Measurements from ENCODE around the gene PACSIN2. TPM values are rescaled to one million over a fixed set of nuclear protein-coding genes. Genes with fewer than 3 reads are reported as not detected.

PACSIN2 gene
- total and polyA plus RNA-seq, 2 experiments from 2014 or later = 23.5 to 57.3 TPM

DNA sequence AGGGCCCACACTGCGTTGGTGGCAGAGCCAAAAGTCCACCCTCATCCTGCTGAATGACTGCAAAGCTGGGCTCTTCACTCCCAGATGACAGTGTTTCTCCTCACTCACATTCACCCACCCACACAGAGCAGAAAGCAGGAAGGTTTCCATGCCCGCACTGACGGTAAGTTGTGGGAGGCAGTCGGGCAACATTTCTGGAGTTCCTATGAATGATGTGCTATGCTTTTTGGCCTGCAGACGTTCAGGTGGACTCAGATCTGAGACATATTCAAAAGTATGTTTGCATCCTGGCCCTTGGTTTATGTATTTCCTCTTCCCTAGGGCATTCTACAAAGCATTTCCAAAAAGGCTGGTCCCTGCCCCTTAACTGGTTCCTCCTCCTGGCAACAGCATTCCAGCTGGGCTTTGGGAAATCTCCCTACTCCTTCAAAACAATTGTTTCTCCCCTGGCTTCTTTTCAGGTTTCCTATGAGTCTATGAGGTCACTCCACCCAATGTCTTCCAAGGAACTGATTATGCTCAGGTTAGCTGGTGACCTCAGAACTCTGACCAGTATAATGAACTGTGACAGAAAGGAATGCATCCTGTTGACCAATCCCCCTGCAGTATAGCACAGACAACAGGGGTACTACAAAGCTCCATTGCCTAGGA, 36.4 kb downstream of the PACSIN2 start:
- Histone ChIP-seq H3K9me2 (ENCODE audit: insufficient read depth) (no peaks in the 10 kb centered on the region), H4K20me1 (replicated peaks; ENCODE audit: insufficient read depth) (peaks cover 30% of the 10 kb centered on the region), H2AFZ (no peak overlapping the region), H3K27me3 (ENCODE audit: insufficient read depth) (no peaks in the 10 kb centered on the region), H3K79me2 (replicated peaks; ENCODE audit: insufficient read depth) (peaks cover 77% of the 10 kb centered on the region), H3F3A (replicated peaks; ENCODE audit: low read depth) (no peaks in the 10 kb centered on the region), H3K4me1 (ENCODE audit: insufficient read depth) (peaks cover 24% of the 10 kb centered on the region; the same call in 1 of the 2 replicates), H3K36me3 (ENCODE audit: insufficient read depth) (no peaks in the 10 kb centered on the region), H3K4me3 (no peak overlapping the region), H3K4me2 (0 out of 2 replicates have a peak overlapping the region, but pooled peaks have one; percentile 14), H3K27ac (ENCODE audit: low read depth) (peak overlapping the region; percentile 59; the same call in 1 of the 2 replicates)
- peaks cover 6% of the 10 kb centered on the region for H3K27me3 Mint-ChIP-seq (ENCODE audit: insufficient read depth, low read depth, poor library complexity)
- H3K27ac Mint-ChIP-seq = peak overlapping the region; percentile 45
- peaks cover 11% of the 10 kb centered on the region; the same call in 2 of the 3 replicates for H3K36me3 Mint-ChIP-seq (ENCODE audit: low read depth)
- peak; percentile 65 for ATAC-seq
- no peak overlapping the region for H3K4me3 Mint-ChIP-seq
- peaks cover 13% of the 10 kb centered on the region; the same call in 2 of the 3 replicates for H3K9me3 Mint-ChIP-seq
- no peak for DNase-seq (ENCODE audit: low spot score)
- TF ChIP-seq EZH2 (IDR thresholded peaks at IDR 0.05; ENCODE audit: low read depth, unreplicated experiment) (no peak), CREB1 (CRISPR knock-in tag; IDR thresholded peaks at IDR 0.05; ENCODE audit: low read depth) (peak; percentile 33; the same call in 1 of the 2 replicates)
- TF ChIP-seq, protein P1, sequence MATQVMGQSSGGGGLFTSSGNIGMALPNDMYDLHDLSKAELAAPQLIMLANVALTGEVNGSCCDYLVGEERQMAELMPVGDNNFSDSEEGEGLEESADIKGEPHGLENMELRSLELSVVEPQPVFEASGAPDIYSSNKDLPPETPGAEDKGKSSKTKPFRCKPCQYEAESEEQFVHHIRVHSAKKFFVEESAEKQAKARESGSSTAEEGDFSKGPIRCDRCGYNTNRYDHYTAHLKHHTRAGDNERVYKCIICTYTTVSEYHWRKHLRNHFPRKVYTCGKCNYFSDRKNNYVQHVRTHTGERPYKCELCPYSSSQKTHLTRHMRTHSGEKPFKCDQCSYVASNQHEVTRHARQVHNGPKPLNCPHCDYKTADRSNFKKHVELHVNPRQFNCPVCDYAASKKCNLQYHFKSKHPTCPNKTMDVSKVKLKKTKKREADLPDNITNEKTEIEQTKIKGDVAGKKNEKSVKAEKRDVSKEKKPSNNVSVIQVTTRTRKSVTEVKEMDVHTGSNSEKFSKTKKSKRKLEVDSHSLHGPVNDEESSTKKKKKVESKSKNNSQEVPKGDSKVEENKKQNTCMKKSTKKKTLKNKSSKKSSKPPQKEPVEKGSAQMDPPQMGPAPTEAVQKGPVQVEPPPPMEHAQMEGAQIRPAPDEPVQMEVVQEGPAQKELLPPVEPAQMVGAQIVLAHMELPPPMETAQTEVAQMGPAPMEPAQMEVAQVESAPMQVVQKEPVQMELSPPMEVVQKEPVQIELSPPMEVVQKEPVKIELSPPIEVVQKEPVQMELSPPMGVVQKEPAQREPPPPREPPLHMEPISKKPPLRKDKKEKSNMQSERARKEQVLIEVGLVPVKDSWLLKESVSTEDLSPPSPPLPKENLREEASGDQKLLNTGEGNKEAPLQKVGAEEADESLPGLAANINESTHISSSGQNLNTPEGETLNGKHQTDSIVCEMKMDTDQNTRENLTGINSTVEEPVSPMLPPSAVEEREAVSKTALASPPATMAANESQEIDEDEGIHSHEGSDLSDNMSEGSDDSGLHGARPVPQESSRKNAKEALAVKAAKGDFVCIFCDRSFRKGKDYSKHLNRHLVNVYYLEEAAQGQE (IDR thresholded peaks at IDR 0.05; ENCODE audit: unreplicated experiment) = no peak
- H3K4me1 Mint-ChIP-seq = peaks cover 29% of the 10 kb centered on the region

DNA sequence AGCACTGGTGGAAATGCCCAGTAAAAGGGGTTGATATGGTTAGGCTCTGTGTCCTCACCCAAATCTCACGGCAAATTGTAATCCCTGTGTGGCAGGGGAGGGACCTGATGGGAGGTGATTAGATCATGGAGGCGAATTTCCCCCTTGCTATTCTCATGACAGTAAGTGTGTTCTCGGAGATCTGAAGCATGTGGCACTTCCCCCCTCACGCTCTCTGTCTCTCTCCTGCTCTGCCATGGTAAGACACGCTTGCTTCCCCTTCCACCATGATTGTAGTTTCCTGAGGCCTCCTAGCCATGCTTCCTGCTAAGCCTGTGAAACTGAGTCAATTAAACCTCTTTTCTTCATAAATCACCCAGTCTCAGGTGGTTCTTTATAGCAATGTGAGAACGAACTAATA, 37.4 kb downstream of the PACSIN2 start:
- peaks cover 77% of the 10 kb centered on the region for H3K79me2 ChIP-seq (replicated peaks; ENCODE audit: insufficient read depth)
- H3K4me3 ChIP-seq = no peak overlapping the region
- H3K4me2 ChIP-seq = no peak overlapping the region
- H3K27ac ChIP-seq (ENCODE audit: low read depth) = peak overlapping the region; percentile 59; the same call in 1 of the 2 replicates
- H3K36me3 ChIP-seq (ENCODE audit: insufficient read depth) = no peaks in the 10 kb centered on the region
- Mint-ChIP-seq H3K9me3 (peaks cover 8% of the 10 kb centered on the region; the same call in 2 of the 3 replicates), H3K4me1 (peaks cover 29% of the 10 kb centered on the region), H3K36me3 (ENCODE audit: low read depth) (peaks cover 13% of the 10 kb centered on the region; the same call in 2 of the 3 replicates), H3K4me3 (no peak overlapping the region), H3K27ac (no peak overlapping the region), H3K27me3 (ENCODE audit: insufficient read depth, low read depth, poor library complexity) (peaks cover 6% of the 10 kb centered on the region)
- H4K20me1 ChIP-seq (replicated peaks; ENCODE audit: insufficient read depth) = peaks cover 39% of the 10 kb centered on the region
- H3F3A ChIP-seq (replicated peaks; ENCODE audit: low read depth) = no peaks in the 10 kb centered on the region
- H3K4me1 ChIP-seq (ENCODE audit: insufficient read depth) = peaks cover 24% of the 10 kb centered on the region; the same call in 1 of the 2 replicates
- H3K9me2 ChIP-seq (ENCODE audit: insufficient read depth) = no peaks in the 10 kb centered on the region
- ATAC-seq = no peak
- H3K27me3 ChIP-seq (ENCODE audit: insufficient read depth) = no peaks in the 10 kb centered on the region
- no peak for DNase-seq (ENCODE audit: low spot score)
- no peak overlapping the region for H2AFZ ChIP-seq
- TF ChIP-seq, protein P1 (IDR thresholded peaks at IDR 0.05; ENCODE audit: unreplicated experiment) = no peak
- TF ChIP-seq EZH2 (IDR thresholded peaks at IDR 0.05; ENCODE audit: low read depth, unreplicated experiment) (no peak), NANOG (IDR thresholded peaks at IDR 0.05; ENCODE audit: borderline replicate concordance) (no peak), EZH2phosphoT487 (IDR thresholded peaks at IDR 0.05; ENCODE audit: unreplicated experiment) (no peak), STAT1 (IDR thresholded peaks at IDR 0.05; ENCODE audit: unreplicated experiment) (no peak), ZNF114 (CRISPR knock-in tag; IDR thresholded peaks at IDR 0.05) (no peak), ZNF331 (CRISPR knock-in tag; IDR thresholded peaks at IDR 0.05; ENCODE audit: low read depth) (no peak), POLR2AphosphoS5 (IDR thresholded peaks at IDR 0.05; ENCODE audit: low read depth) (no peak), CREB1 (CRISPR knock-in tag; IDR thresholded peaks at IDR 0.05; ENCODE audit: low read depth) (no peak)
- TF ChIP-seq, protein P2, sequence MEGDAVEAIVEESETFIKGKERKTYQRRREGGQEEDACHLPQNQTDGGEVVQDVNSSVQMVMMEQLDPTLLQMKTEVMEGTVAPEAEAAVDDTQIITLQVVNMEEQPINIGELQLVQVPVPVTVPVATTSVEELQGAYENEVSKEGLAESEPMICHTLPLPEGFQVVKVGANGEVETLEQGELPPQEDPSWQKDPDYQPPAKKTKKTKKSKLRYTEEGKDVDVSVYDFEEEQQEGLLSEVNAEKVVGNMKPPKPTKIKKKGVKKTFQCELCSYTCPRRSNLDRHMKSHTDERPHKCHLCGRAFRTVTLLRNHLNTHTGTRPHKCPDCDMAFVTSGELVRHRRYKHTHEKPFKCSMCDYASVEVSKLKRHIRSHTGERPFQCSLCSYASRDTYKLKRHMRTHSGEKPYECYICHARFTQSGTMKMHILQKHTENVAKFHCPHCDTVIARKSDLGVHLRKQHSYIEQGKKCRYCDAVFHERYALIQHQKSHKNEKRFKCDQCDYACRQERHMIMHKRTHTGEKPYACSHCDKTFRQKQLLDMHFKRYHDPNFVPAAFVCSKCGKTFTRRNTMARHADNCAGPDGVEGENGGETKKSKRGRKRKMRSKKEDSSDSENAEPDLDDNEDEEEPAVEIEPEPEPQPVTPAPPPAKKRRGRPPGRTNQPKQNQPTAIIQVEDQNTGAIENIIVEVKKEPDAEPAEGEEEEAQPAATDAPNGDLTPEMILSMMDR (conservative IDR thresholded peaks at IDR 0.05; ENCODE audit: low read depth in 2 of 2) = no peak
- TF ChIP-seq, protein P3, sequence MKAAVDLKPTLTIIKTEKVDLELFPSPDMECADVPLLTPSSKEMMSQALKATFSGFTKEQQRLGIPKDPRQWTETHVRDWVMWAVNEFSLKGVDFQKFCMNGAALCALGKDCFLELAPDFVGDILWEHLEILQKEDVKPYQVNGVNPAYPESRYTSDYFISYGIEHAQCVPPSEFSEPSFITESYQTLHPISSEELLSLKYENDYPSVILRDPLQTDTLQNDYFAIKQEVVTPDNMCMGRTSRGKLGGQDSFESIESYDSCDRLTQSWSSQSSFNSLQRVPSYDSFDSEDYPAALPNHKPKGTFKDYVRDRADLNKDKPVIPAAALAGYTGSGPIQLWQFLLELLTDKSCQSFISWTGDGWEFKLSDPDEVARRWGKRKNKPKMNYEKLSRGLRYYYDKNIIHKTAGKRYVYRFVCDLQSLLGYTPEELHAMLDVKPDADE (IDR thresholded peaks at IDR 0.05) = no peak

All from GM23338 (cell line).